Liver (tissue), 9 donors: ENCODE data around the gene DCDC2C. TPM values are rescaled to one million over a fixed set of nuclear protein-coding genes. Genes with fewer than 3 reads are reported as not detected.

Experiments used
- DNase-seq: peaks from one replicate; pipeline ENCODE4 v3.0.0-alpha.2; 2017; ENCODE audit warnings: low spot score
- H3K27ac ChIP-seq, 2 donors: one replicate each; pipeline ENCODE4 v1.7.0; 2013; ENCODE audit warnings: inconsistent platforms in 2 of 2, low read length in 2 of 2, control low read depth in 1 of 2, low read depth in 1 of 2, mild to moderate bottlenecking in 1 of 2
- H3K27me3 ChIP-seq, 4 donors: one replicate each; pipeline versions ENCODE4 v1.6.1 to v1.7.0; 2013; ENCODE audit warnings: low read length in 3 of 4, inconsistent platforms in 1 of 4, mild to moderate bottlenecking in 1 of 4, moderate library complexity in 1 of 4; ENCODE audit not compliant: control insufficient read depth in 4 of 4, insufficient read depth in 4 of 4
- H3K36me3 ChIP-seq, 4 donors: one replicate each; pipeline versions ENCODE4 v1.6.1 to v1.7.0; 2013; ENCODE audit warnings: low read length in 3 of 4, mild to moderate bottlenecking in 3 of 4, low read depth in 1 of 4, moderate library complexity in 1 of 4; ENCODE audit not compliant: control insufficient read depth in 4 of 4, insufficient read depth in 3 of 4
- H3K4me1 ChIP-seq, 4 donors: one replicate each; pipeline versions ENCODE4 v1.6.1 to v1.7.0; 2013; ENCODE audit warnings: low read length in 3 of 4, mild to moderate bottlenecking in 3 of 4, moderate library complexity in 1 of 4; ENCODE audit not compliant: control insufficient read depth in 4 of 4, insufficient read depth in 4 of 4
- H3K4me3 ChIP-seq, 3 donors: one replicate each; pipeline versions ENCODE4 v1.6.1 to v1.7.0; 2013; ENCODE audit warnings: low read length in 3 of 3, control low read depth in 1 of 3, low read depth in 1 of 3, mild to moderate bottlenecking in 1 of 3
- H3K9ac ChIP-seq, 2 donors: one replicate each; pipeline ENCODE4 v1.7.0; 2013; ENCODE audit warnings: low read length in 2 of 2, mild to moderate bottlenecking in 2 of 2, moderate library complexity in 2 of 2, control low read depth in 1 of 2, low read depth in 1 of 2
- H3K9me3 ChIP-seq, 4 donors: one replicate each; pipeline versions ENCODE4 v1.6.1 to v1.7.0; 2013; ENCODE audit warnings: low read length in 3 of 4; ENCODE audit not compliant: control insufficient read depth in 4 of 4
- EGR1 ChIP-seq, 2 donors: IDR thresholded peaks; 2 replicates each; pipeline ENCODE4 v1.6.1; 2016 to 2018; ENCODE audit warnings: antibody characterized with exemption in 2 of 2, low read depth in 2 of 2
- FOXA1 ChIP-seq: IDR thresholded peaks from 2 replicates; pipeline ENCODE4 v1.6.1; 2016; ENCODE audit warnings: antibody characterized with exemption
- FOXA2 ChIP-seq: IDR thresholded peaks from 2 replicates; pipeline ENCODE4 v1.6.1; 2016; ENCODE audit warnings: antibody characterized with exemption
- GABPA ChIP-seq, 2 donors: IDR thresholded peaks in 1 of 2; conservative IDR thresholded peaks in 1 of 2; 2 replicates each; pipeline ENCODE4 v1.6.1; 2016; ENCODE audit warnings: antibody characterized with exemption in 2 of 2, mild to moderate bottlenecking in 1 of 2, moderate library complexity in 1 of 2
- HNF4A ChIP-seq, 2 donors: conservative IDR thresholded peaks; 2 replicates each; pipeline ENCODE4 v1.6.1; 2016; ENCODE audit warnings: antibody characterized with exemption in 2 of 2, mild to moderate bottlenecking in 2 of 2
- HNF4G ChIP-seq: IDR thresholded peaks from 2 replicates; pipeline ENCODE4 v1.6.1; 2016; ENCODE audit warnings: antibody characterized with exemption
- MAX ChIP-seq: IDR thresholded peaks from 2 replicates; pipeline ENCODE4 v1.6.1; 2016; ENCODE audit warnings: antibody characterized with exemption
- NR2F2 ChIP-seq: IDR thresholded peaks from 2 replicates; pipeline ENCODE4 v1.6.1; 2016; ENCODE audit warnings: antibody characterized with exemption
- RXRA ChIP-seq, 2 donors: IDR thresholded peaks; 2 replicates each; pipeline ENCODE4 v1.6.1; 2017 to 2018; ENCODE audit warnings: antibody characterized with exemption in 2 of 2, mild to moderate bottlenecking in 1 of 2
- SP1 ChIP-seq: IDR thresholded peaks from 2 replicates; pipeline ENCODE4 v1.6.1; 2018; ENCODE audit warnings: antibody characterized with exemption, mild to moderate bottlenecking
- TAF1 ChIP-seq: conservative IDR thresholded peaks from 2 replicates; pipeline ENCODE4 v1.6.1; 2016; ENCODE audit warnings: antibody characterized with exemption, mild to moderate bottlenecking
- ZBTB33 ChIP-seq: IDR thresholded peaks from 2 replicates; pipeline ENCODE4 v1.6.1; 2016; ENCODE audit warnings: antibody characterized with exemption
- WGBS: extraction: QIAGEN DNeasy Blood & Tissue Kit; methylation state at CpG from one replicate; pipeline ENCODE4 v1.1.7; 2013; 5-methylcytosine and 5-hydroxymethylcytosine counted together
- polyA plus RNA-seq, 2 donors: library from polyadenylated mRNA; stranded (reverse) in 1 of 2; unstranded in 1 of 2; fragments of 200-250 nt in 1 of 2; fragments of >200 nt in 1 of 2; fragmentation: Nextera tagmentation in 1 of 2; extraction: Ambion mirVana in 1 of 2; gene quantifications; one replicate each; pipeline versions ENCODE4 v1.2.1 to v1.2.3, GENCODE V29; 2013 to 2015
- total RNA-seq, 2 donors: library from RNA; depleted of rRNA; stranded (reverse); fragments of >200 nt; gene quantifications; one replicate each; pipeline ENCODE4 v1.2.3, GENCODE V29; 2014
- TF ChIP-seq, protein P1 (sequence below): IDR thresholded peaks from 2 replicates; pipeline ENCODE4 v1.6.1; 2016; ENCODE audit warnings: antibody characterized with exemption, mild to moderate bottlenecking
- TF ChIP-seq, protein P2 (sequence below): IDR thresholded peaks from 2 replicates; pipeline ENCODE4 v1.6.1; 2016; ENCODE audit warnings: antibody characterized with exemption
- TF ChIP-seq, protein P3 (sequence below): fragments of 150-350 bp; IDR thresholded peaks from 2 replicates; pipeline ENCODE4 v1.5.1; 2017; ENCODE audit warnings: improper control_type of control experiment, low read depth, low read length; ENCODE audit not compliant: missing input control
- donor health status: healthy.
- donor health status: healthy.
- donor health status: healthy.
- donor health status: healthy.
- donor health status: healthy.

Gene DCDC2C
- total and polyA plus RNA-seq, 4 donors: not detected

- Histone ChIP-seq H3K4me3 (no peak overlapping the region), H3K27me3 (peaks cover 0 to 3% (median 0%) of the 10 kb centered on the region in 4 donors), H3K9ac (no peak overlapping the region), H3K36me3 (no peaks in the 10 kb centered on the region), H3K9me3 (no peaks in the 10 kb centered on the region), H3K4me1 (no peaks in the 10 kb centered on the region), H3K27ac (no peak overlapping the region)
- TF ChIP-seq FOXA2: no peak
- 41% methylated on average over 8 of the region's 8 CpGs for WGBS
- no peak for DNase-seq
Observed at GRCh38 chr2:3839476-3839875, 136.1 kb downstream of the DCDC2C start.

DNA sequence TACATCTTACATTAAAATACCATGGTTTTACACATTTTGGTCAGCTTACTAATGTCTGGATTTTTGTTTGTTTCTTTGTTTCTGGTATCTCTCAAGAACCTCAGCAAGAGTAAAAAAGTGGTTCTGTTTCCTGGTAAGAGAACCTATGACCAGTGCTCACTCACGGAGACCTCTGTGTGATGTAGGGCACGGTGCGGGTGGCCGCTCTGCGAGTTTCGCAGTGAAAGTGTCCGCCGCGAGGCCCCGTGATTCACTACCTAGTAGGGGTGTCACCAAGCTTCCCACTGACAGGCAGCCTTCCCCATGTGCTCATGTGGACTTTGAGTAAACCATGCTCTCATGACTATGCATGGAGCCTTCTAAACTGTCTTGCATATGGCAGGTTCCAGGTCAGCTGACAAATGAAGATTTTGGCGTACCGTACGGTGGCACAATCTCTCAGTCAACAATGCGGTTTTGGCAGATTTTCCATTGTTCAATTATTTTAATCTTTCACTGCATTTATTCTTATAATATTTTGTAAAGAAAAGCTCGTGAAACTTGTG lies 137.3 kb downstream of the DCDC2C start:
- Histone ChIP-seq H3K4me3 (no peak overlapping the region), H3K27me3 (peaks cover 0 to 3% (median 0%) of the 10 kb centered on the region in 4 donors), H3K36me3 (no peaks in the 10 kb centered on the region), H3K4me1 (no peaks in the 10 kb centered on the region), H3K27ac (no peak overlapping the region), H3K9ac (no peak overlapping the region), H3K9me3 (no peaks in the 10 kb centered on the region)
- 92% methylated on average over 15 of the region's 15 CpGs for WGBS
- no peak for DNase-seq
- no peak for TF ChIP-seq FOXA2
- no peak for TF ChIP-seq RXRA (IDR thresholded peaks at IDR 0.05)
- no peak for TF ChIP-seq EGR1 (IDR thresholded peaks at IDR 0.05; ENCODE audit: low read depth in 2 of 2)
- no peak for TF ChIP-seq HNF4A (conservative IDR thresholded peaks at IDR 0.05)
- no peak for TF ChIP-seq HNF4G
- TF ChIP-seq SP1: no peak
- TF ChIP-seq NR2F2: no peak
- TF ChIP-seq FOXA1: no peak
- TF ChIP-seq ZBTB33: no peak
- TF ChIP-seq TAF1: no peak
- TF ChIP-seq, protein P1, sequence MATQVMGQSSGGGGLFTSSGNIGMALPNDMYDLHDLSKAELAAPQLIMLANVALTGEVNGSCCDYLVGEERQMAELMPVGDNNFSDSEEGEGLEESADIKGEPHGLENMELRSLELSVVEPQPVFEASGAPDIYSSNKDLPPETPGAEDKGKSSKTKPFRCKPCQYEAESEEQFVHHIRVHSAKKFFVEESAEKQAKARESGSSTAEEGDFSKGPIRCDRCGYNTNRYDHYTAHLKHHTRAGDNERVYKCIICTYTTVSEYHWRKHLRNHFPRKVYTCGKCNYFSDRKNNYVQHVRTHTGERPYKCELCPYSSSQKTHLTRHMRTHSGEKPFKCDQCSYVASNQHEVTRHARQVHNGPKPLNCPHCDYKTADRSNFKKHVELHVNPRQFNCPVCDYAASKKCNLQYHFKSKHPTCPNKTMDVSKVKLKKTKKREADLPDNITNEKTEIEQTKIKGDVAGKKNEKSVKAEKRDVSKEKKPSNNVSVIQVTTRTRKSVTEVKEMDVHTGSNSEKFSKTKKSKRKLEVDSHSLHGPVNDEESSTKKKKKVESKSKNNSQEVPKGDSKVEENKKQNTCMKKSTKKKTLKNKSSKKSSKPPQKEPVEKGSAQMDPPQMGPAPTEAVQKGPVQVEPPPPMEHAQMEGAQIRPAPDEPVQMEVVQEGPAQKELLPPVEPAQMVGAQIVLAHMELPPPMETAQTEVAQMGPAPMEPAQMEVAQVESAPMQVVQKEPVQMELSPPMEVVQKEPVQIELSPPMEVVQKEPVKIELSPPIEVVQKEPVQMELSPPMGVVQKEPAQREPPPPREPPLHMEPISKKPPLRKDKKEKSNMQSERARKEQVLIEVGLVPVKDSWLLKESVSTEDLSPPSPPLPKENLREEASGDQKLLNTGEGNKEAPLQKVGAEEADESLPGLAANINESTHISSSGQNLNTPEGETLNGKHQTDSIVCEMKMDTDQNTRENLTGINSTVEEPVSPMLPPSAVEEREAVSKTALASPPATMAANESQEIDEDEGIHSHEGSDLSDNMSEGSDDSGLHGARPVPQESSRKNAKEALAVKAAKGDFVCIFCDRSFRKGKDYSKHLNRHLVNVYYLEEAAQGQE: no peak
- no peak for TF ChIP-seq GABPA (IDR thresholded peaks at IDR 0.05 in 1 of 2, conservative IDR thresholded peaks at IDR 0.05 in 1 of 2)
- TF ChIP-seq MAX: no peak
- TF ChIP-seq, protein P2, sequence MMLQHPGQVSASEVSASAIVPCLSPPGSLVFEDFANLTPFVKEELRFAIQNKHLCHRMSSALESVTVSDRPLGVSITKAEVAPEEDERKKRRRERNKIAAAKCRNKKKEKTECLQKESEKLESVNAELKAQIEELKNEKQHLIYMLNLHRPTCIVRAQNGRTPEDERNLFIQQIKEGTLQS: no peak
- TF ChIP-seq, protein P3, sequence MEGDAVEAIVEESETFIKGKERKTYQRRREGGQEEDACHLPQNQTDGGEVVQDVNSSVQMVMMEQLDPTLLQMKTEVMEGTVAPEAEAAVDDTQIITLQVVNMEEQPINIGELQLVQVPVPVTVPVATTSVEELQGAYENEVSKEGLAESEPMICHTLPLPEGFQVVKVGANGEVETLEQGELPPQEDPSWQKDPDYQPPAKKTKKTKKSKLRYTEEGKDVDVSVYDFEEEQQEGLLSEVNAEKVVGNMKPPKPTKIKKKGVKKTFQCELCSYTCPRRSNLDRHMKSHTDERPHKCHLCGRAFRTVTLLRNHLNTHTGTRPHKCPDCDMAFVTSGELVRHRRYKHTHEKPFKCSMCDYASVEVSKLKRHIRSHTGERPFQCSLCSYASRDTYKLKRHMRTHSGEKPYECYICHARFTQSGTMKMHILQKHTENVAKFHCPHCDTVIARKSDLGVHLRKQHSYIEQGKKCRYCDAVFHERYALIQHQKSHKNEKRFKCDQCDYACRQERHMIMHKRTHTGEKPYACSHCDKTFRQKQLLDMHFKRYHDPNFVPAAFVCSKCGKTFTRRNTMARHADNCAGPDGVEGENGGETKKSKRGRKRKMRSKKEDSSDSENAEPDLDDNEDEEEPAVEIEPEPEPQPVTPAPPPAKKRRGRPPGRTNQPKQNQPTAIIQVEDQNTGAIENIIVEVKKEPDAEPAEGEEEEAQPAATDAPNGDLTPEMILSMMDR: no peak
